OCI-LY1 (cell line): ENCODE measurements around the gene SIN3A.
"Not testable (repeated sequence)": the region's sequence is repeated elsewhere in the genome, so short reads cannot be mapped to it uniquely, and the experiment has no call there.

Experiments used
- H2AFZ ChIP-seq: fragments of 200-600 bp; sonication (generic), shearing (Covaris generic); 2 replicates; pipeline ENCODE4 v1.6.0; 2014; ENCODE audit warnings: antibody characterized with exemption, mild to moderate bottlenecking, low read length
- H3F3A ChIP-seq: fragments of 200-600 bp; sonication (generic), shearing (Covaris generic); 2 replicates; pipeline ENCODE4 v1.6.0; 2014; ENCODE audit warnings: mild to moderate bottlenecking, antibody characterized with exemption, low read length, moderate library complexity; ENCODE audit not compliant: insufficient read depth
- H3K27ac ChIP-seq: fragments of 200-600 bp; sonication (generic); 2 replicates; pipeline ENCODE4 v1.5.1; 2014; ENCODE audit warnings: low read length, mixed run types, mild to moderate bottlenecking, low read depth; ENCODE audit not compliant: poor library complexity, severe bottlenecking
- H3K27me3 ChIP-seq: fragments of 200-600 bp; sonication (generic); 2 replicates; pipeline ENCODE4 v1.6.0; 2014; ENCODE audit warnings: antibody characterized with exemption, mild to moderate bottlenecking, low read length, moderate library complexity; ENCODE audit not compliant: insufficient read depth
- H3K36me3 ChIP-seq: fragments of 200-600 bp; sonication (generic); 2 replicates; pipeline ENCODE4 v1.6.1; 2014; ENCODE audit warnings: mild to moderate bottlenecking, antibody characterized with exemption, low read length, moderate library complexity, mixed read lengths; ENCODE audit not compliant: insufficient read depth
- H3K4me1 ChIP-seq: fragments of 200-600 bp; sonication (generic); 2 replicates; pipeline ENCODE4 v1.5.1; 2014; ENCODE audit warnings: mild to moderate bottlenecking, low read length, moderate library complexity; ENCODE audit not compliant: insufficient read depth, severe bottlenecking
- H3K4me2 ChIP-seq: fragments of 200-600 bp; sonication (generic), shearing (Covaris generic); 2 replicates; pipeline ENCODE4 v1.6.1; 2014; ENCODE audit warnings: low read length
- H3K4me3 ChIP-seq: fragments of 200-600 bp; sonication (generic); 2 replicates; pipeline ENCODE4 v1.5.1; 2014; ENCODE audit warnings: low read length, low read depth, mild to moderate bottlenecking, mixed read lengths; ENCODE audit not compliant: poor library complexity, severe bottlenecking
- H3K79me2 ChIP-seq: fragments of 200-600 bp; shearing (Covaris generic); 2 replicates; pipeline ENCODE4 v1.6.1; 2016; ENCODE audit warnings: mixed run types, low read length, mixed read lengths; ENCODE audit not compliant: insufficient read depth
- H3K9ac ChIP-seq: fragments of 200-600 bp; sonication (generic), shearing (Covaris generic); 2 replicates; pipeline ENCODE4 v1.6.1; 2014; ENCODE audit warnings: mild to moderate bottlenecking, low read length, mixed read lengths
- H3K9me2 ChIP-seq: fragments of 200-600 bp; sonication (generic), shearing (Covaris generic); 2 replicates; pipeline ENCODE4 v1.6.1; 2014; ENCODE audit warnings: low read depth, mild to moderate bottlenecking, low read length, mixed read lengths
- H3K9me3 ChIP-seq: fragments of 200-600 bp; shearing (Covaris generic); 2 replicates; pipeline ENCODE4 v1.6.1; 2014; ENCODE audit warnings: low read length, mixed read lengths
- H4K20me1 ChIP-seq: fragments of 200-600 bp; sonication (generic), shearing (Covaris generic); 2 replicates; pipeline ENCODE4 v1.6.0; 2016; ENCODE audit warnings: mild to moderate bottlenecking, low read length; ENCODE audit not compliant: insufficient read depth
- EZH2 ChIP-seq: fragments of 200-600 bp; sonication (generic), shearing (Covaris generic); IDR thresholded peaks from 2 replicates; pipeline ENCODE4 v1.8.0; 2017; ENCODE audit warnings: borderline replicate concordance, mixed run types, mild to moderate bottlenecking, antibody characterized with exemption, low read length, moderate library complexity, mixed read lengths
- TF ChIP-seq, protein P1 (sequence below): fragments of 200-600 bp; sonication (generic), shearing (Covaris generic); IDR thresholded peaks from 2 replicates; pipeline ENCODE4 v1.5.1; 2017; ENCODE audit warnings: mild to moderate bottlenecking, antibody characterized with exemption, low read length, moderate library complexity, mixed read lengths

Gene SIN3A

DNA sequence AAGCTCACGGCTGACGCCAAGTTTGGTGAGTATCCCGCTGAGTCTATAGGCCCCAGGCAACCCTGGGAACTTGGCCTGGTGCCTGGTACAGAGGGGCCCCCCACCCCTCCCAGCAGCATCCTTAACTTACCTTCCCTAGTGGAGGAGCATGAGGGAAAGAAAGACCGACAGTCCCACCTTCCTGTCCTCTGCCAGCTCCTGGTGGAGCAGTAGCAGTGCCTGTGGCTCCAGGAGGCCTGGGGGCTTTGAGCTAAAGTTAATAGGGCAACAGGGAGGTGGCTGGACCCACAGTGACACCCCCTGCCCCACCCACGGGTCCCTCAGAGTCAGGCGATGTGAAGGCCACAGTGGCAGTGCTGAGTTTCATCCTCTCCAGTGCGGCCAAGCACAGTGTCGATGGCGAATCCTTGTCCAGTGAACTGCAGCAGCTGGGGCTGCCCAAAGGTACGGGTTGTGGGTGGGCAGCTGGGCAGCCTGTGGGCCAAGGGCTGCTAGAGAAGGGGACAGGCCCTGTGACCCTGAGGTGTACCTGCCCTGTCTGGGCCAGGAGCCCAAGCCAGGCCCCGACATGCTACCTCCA, 112.7 kb downstream of the SIN3A start:
- no peaks in the 10 kb centered on the region for H4K20me1 ChIP-seq
- H3K27me3 ChIP-seq = no peaks in the 10 kb centered on the region
- H3K9me3 ChIP-seq = no peaks in the 10 kb centered on the region
- no peak overlapping the region for H3K4me2 ChIP-seq
- no peak overlapping the region for H3K9ac ChIP-seq
- no peaks in the 10 kb centered on the region for H3F3A ChIP-seq
- H3K36me3 ChIP-seq = peaks cover 17% of the 10 kb centered on the region; the same call in 1 of the 2 replicates
- H3K4me3 ChIP-seq = no peak overlapping the region
- H3K79me2 ChIP-seq = no peaks in the 10 kb centered on the region
- no peak overlapping the region for H3K27ac ChIP-seq
- TF ChIP-seq EZH2 = no peak
- TF ChIP-seq, protein P1, sequence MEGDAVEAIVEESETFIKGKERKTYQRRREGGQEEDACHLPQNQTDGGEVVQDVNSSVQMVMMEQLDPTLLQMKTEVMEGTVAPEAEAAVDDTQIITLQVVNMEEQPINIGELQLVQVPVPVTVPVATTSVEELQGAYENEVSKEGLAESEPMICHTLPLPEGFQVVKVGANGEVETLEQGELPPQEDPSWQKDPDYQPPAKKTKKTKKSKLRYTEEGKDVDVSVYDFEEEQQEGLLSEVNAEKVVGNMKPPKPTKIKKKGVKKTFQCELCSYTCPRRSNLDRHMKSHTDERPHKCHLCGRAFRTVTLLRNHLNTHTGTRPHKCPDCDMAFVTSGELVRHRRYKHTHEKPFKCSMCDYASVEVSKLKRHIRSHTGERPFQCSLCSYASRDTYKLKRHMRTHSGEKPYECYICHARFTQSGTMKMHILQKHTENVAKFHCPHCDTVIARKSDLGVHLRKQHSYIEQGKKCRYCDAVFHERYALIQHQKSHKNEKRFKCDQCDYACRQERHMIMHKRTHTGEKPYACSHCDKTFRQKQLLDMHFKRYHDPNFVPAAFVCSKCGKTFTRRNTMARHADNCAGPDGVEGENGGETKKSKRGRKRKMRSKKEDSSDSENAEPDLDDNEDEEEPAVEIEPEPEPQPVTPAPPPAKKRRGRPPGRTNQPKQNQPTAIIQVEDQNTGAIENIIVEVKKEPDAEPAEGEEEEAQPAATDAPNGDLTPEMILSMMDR = no peak
- peaks cover 21% of the 10 kb centered on the region for H3K4me1 ChIP-seq
- H2AFZ ChIP-seq = no peak overlapping the region
- H3K9me2 ChIP-seq = no peaks in the 10 kb centered on the region

DNA sequence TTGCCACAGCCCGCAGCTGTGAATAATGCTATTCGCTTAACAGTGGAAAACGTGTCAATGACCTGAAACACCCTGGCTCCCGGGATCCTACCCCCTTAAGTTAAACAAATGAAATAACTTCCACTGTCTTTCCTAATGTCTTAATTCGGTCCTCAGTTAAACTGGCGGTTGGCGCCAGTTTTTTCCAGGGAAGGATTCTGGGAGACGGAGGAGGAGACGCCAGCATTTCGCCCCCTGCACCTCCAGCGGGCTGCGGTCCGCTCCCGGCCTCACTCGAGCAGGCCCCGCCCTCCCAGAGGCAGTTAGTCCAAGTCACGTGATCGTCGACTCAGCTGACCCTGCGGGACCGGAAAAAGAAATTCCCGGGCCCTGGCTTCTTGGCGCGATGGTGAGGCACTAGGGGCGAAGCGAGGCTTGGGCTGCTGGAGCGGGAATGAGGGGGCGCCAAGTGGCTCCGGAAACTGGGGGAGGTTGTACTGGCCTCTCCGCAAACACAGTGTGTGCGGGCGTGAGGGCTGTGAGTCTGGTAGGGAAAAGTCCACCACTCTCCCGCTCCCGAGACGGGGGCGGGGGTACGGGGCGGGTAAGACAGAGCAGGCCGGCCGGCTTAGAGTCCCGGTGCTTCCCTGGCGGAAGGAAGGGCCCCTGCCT, 115.7 kb downstream of the SIN3A start, which contains the start of gene COMMD4:
Gene COMMD4 (plus strand): TSS at position 359 of the 651 bp plus-strand sequence. CDS start 27 bp downstream, at position 386.
- Histone ChIP-seq H3K9me2 (no peaks in the 10 kb centered on the region), H3K27me3 (no peaks in the 10 kb centered on the region), H3K79me2 (no peaks in the 10 kb centered on the region), H3K36me3 (peaks cover 17% of the 10 kb centered on the region; the same call in 1 of the 2 replicates), H3K9me3 (no peaks in the 10 kb centered on the region), H2AFZ (peak within 1 kb of the TSS; percentile 85), H3K4me2 (peak within 1 kb of the TSS; percentile 99), H3K9ac (peak within 1 kb of the TSS; percentile 89), H3K4me1 (peaks cover 17% of the 10 kb centered on the region), H3K27ac (peak within 1 kb of the TSS; percentile 15), H3F3A (no peaks in the 10 kb centered on the region), H3K4me3 (peak within 1 kb of the TSS; percentile 84), H4K20me1 (no peaks in the 10 kb centered on the region)
- TF ChIP-seq, protein P1 = no peak
- TF ChIP-seq EZH2 = no peak

DNA sequence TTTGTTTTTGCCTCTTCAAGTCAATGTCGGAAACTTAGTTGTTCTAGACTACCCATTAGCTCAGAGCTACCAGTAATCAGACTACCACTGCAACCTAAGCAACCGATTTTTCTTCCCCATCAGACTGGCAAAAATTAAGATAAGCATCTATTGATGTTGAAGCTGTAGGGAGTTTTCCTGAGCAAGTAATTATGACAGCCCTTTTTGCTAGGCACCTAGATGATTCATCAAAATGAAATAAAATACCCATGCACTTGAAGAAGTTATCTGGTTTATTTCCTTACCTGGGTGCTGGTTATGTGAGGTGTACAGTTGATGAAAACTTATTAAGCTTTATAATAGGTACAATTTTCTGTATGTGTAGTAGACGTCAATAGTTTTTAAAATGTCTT, 116.2 kb downstream of the SIN3A start:
- no peaks in the 10 kb centered on the region for H3K9me3 ChIP-seq
- no peak overlapping the region for H3K27ac ChIP-seq
- H3K27me3 ChIP-seq = no peaks in the 10 kb centered on the region
- H3K79me2 ChIP-seq = no peaks in the 10 kb centered on the region
- TF ChIP-seq, protein P1 = no peak
- no peaks in the 10 kb centered on the region for H3F3A ChIP-seq
- H3K9ac ChIP-seq = peak overlapping the region; percentile 89
- H2AFZ ChIP-seq = peak overlapping the region; percentile 85
- H4K20me1 ChIP-seq = no peaks in the 10 kb centered on the region
- H3K4me1 ChIP-seq = peaks cover 17% of the 10 kb centered on the region
- peak overlapping the region; percentile 84 for H3K4me3 ChIP-seq
- peak overlapping the region; percentile 99 for H3K4me2 ChIP-seq
- H3K36me3 ChIP-seq = peaks cover 13% of the 10 kb centered on the region; the same call in 1 of the 2 replicates
- no peaks in the 10 kb centered on the region for H3K9me2 ChIP-seq

DNA sequence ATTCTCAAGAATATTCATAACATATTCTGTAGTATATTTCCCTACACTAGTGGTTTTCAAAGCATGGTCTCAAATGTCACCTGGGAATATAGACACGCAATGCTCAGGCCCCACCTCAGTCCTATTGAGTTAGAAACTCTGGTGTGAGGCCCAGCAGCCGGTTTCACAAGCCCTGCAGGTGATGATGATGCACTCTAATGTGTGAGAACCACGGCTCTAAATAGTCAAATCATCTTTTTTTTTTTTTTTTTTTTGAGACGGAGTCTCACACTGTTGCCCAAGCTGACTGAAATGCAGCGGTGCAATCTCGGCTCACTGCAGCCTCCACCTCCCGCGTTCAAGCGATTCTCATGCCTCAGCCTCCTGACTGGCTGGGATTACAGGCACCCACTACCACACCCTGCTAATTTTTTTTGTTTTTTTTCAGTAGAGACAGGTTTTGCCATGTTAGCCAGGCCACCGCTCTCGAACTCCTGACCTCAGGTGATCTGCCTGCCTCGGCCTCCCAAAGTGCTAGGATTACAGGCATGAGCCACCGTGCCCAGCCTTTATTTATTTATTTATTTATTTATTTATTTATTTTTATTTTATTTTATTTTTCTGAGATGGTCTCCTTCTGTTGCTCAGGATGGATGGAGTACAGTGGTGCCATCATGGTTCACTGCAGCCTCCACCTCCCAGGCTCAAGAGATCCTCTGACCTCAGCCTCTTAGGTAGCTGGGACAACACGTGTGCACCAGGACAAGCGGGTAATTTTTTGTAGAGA, 117.7 kb downstream of the SIN3A start:
- not testable (repeated sequence) for H3K27ac ChIP-seq, H3K79me2 ChIP-seq, H3F3A ChIP-seq, H3K4me2 ChIP-seq, H3K9me3 ChIP-seq, H4K20me1 ChIP-seq, H3K27me3 ChIP-seq, H3K9ac ChIP-seq, H3K4me3 ChIP-seq, H3K9me2 ChIP-seq, H2AFZ ChIP-seq, H3K36me3 ChIP-seq
- H3K4me1 ChIP-seq = peaks cover 17% of the 10 kb centered on the region

DNA sequence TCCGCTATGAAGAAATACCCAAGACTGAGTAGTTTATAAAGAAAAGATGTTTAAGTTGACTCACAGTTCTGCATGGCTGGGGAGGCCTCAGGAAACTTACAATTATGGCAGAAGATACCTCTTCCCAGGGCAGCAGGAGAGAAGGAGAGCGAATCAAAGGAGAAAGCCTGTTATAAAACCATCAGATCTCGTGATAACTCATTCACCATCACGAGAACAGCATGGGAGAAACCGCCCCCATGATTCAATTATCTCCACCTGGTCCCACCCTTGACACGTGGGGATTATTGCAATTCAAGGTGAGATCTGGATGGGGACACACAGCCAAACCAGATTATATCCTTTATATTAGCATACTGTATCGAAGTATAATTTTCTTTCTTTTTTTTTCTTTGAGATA, 119.4 kb downstream of the SIN3A start:
- not testable (repeated sequence) for H3K9ac ChIP-seq, H3K79me2 ChIP-seq, H3K4me3 ChIP-seq, H3K4me2 ChIP-seq, H2AFZ ChIP-seq, H3K9me3 ChIP-seq, H3K27me3 ChIP-seq, H3K9me2 ChIP-seq, H3F3A ChIP-seq, H3K27ac ChIP-seq, H4K20me1 ChIP-seq, H3K36me3 ChIP-seq
- peaks cover 15% of the 10 kb centered on the region for H3K4me1 ChIP-seq
